H1 (cell line): Measurements from ENCODE around the gene KIF1C. TPM values are rescaled to one million over a fixed set of nuclear protein-coding genes. Genes with fewer than 3 reads are reported as not detected.
A peak's percentile ranks its signal among the peaks of the same experiment; 100 is the strongest.

ENCODE experiments used
- CTCF ChIA-PET: fragments of 300-600 bp; sonication (Branson Sonifier 250); formaldehyde crosslinking; loops from one replicate; lab custom pipeline; 2021; ENCODE audit not compliant: partially characterized antibody; lab: Charles Lee
- POLR2A ChIA-PET: fragments of 300-600 bp; sonication (Branson Sonifier 250); formaldehyde crosslinking; loops from one replicate; lab custom pipeline; 2021; ENCODE audit warnings: inconsistent platforms; ENCODE audit not compliant: partially characterized antibody; lab: Charles Lee
- DNase-seq, 2 experiments: peaks; one replicate each; pipeline versions ENCODE4 v3.0.0 to v3.0.0-alpha.2; 2010 to 2022; ENCODE audit warnings: low spot score in 2 of 2, low read depth in 1 of 2, mixed read lengths in 1 of 2
- FAIRE-seq: peaks from 2 replicates; lab custom pipeline; 2011; peaks lifted over from hg19 to GRCh38; lab: Jason Lieb, UNC
- H2AFZ ChIP-seq: 2 replicates; pipeline ENCODE4 v1.8.1; 2012; ENCODE audit warnings: low read length, inconsistent platforms
- H2AK5ac ChIP-seq: 2 replicates; pipeline ENCODE4 v1.6.1; 2013; ENCODE audit warnings: low read depth, low read length
- H2BK120ac ChIP-seq: replicated peaks from 2 replicates; pipeline ENCODE3; 2013; ENCODE audit warnings: low read depth, low read length, inconsistent platforms
- H2BK12ac ChIP-seq: 2 replicates; pipeline ENCODE4 v1.6.1; 2013; ENCODE audit warnings: low read depth, low read length
- H2BK15ac ChIP-seq: 2 replicates; pipeline ENCODE4 v1.6.1; 2013; ENCODE audit warnings: low read length
- H2BK20ac ChIP-seq: 2 replicates; pipeline ENCODE4 v1.6.1; 2013; ENCODE audit warnings: low read length
- H2BK5ac ChIP-seq: 2 replicates; pipeline ENCODE4 v1.6.1; 2013; ENCODE audit warnings: low read depth, low read length
- H3K14ac ChIP-seq: 2 replicates; pipeline ENCODE4 v1.6.1; 2013; ENCODE audit warnings: inconsistent platforms; ENCODE audit not compliant: insufficient read length
- H3K18ac ChIP-seq: 2 replicates; pipeline ENCODE4 v1.6.1; 2013; ENCODE audit warnings: low read length; ENCODE audit errors: extremely low read depth
- H3K23ac ChIP-seq: 2 replicates; pipeline ENCODE4 v1.6.1; 2013; ENCODE audit warnings: inconsistent platforms; ENCODE audit not compliant: insufficient read length
- H3K23me2 ChIP-seq: 2 replicates; pipeline ENCODE4 v1.6.1; 2013; ENCODE audit warnings: low read depth, low read length
- H3K27ac ChIP-seq: 2 replicates; pipeline ENCODE4 v1.6.1; 2011; ENCODE audit warnings: low read depth, low read length, inconsistent platforms
- H3K27me3 ChIP-seq, 4 experiments: replicated peaks in 1 of 4; 1 replicate in 1 of 4; 2 replicates in 3 of 4; pipeline versions ENCODE4 v1.6.1 to v1.8.1; 2011 to 2013; ENCODE audit warnings: low read length in 3 of 4, mild to moderate bottlenecking in 3 of 4, inconsistent platforms in 2 of 4, mixed read lengths in 2 of 4, moderate library complexity in 1 of 4; ENCODE audit not compliant: control insufficient read depth in 3 of 4, insufficient read depth in 3 of 4; ENCODE audit errors: extremely low read depth in 1 of 4
- H3K36me3 ChIP-seq, 4 experiments: 2 replicates each; pipeline versions ENCODE4 v1.6.1 to v1.8.1; 2011 to 2013; ENCODE audit warnings: mild to moderate bottlenecking in 4 of 4, low read length in 3 of 4, moderate library complexity in 2 of 4, control low read depth in 1 of 4, inconsistent platforms in 1 of 4; ENCODE audit not compliant: insufficient read depth in 4 of 4, control insufficient read depth in 2 of 4
- H3K4ac ChIP-seq: replicated peaks from 2 replicates; pipeline ENCODE3; 2013; ENCODE audit warnings: low read length, low read depth, mixed read lengths, inconsistent platforms; ENCODE audit not compliant: insufficient read length
- H3K4me1 ChIP-seq, 4 experiments: replicated peaks in 1 of 4; 1 replicate in 1 of 4; 2 replicates in 3 of 4; pipeline versions ENCODE4 v1.6.1 to v1.8.1; 2011 to 2013; ENCODE audit warnings: low read length in 3 of 4, inconsistent platforms in 2 of 4, mixed read lengths in 1 of 4; ENCODE audit not compliant: insufficient read depth in 4 of 4, control insufficient read depth in 3 of 4
- H3K4me2 ChIP-seq, 2 experiments: 2 replicates each; pipeline versions ENCODE4 v1.6.1 to v1.8.1; 2011 to 2013; ENCODE audit warnings: low read depth in 2 of 2, low read length in 2 of 2, control low read depth in 1 of 2, inconsistent platforms in 1 of 2, mild to moderate bottlenecking in 1 of 2; ENCODE audit not compliant: insufficient read depth in 1 of 2
- H3K4me3 ChIP-seq, 4 experiments: fragments of 200-600, 300-600 bp in 1 of 4; sonication (generic), shearing (Covaris generic), sonication (Bioruptor Twin) in 1 of 4; 2 replicates each; pipeline versions ENCODE4 v1.5.1 to v1.8.1; 2011 to 2016; ENCODE audit warnings: low read length in 4 of 4, low read depth in 3 of 4, control low read depth in 2 of 4, inconsistent platforms in 2 of 4, mild to moderate bottlenecking in 2 of 4, mixed read lengths in 1 of 4, moderate library complexity in 1 of 4; ENCODE audit not compliant: insufficient read depth in 2 of 4; ENCODE audit errors: extremely low read depth in 1 of 4
- H3K56ac ChIP-seq: replicated peaks from 2 replicates; pipeline ENCODE3; 2013; ENCODE audit warnings: low read depth, mild to moderate bottlenecking, mixed read lengths, low read length, inconsistent platforms; ENCODE audit not compliant: insufficient read length
- H3K79me1 ChIP-seq: 2 replicates; pipeline ENCODE4 v1.6.1; 2013; ENCODE audit warnings: low read depth, low read length, control low read depth
- H3K79me2 ChIP-seq, 2 experiments: 2 replicates each; pipeline versions ENCODE4 v1.6.1 to v1.8.1; 2012 to 2013; ENCODE audit warnings: low read length in 2 of 2, mild to moderate bottlenecking in 2 of 2, inconsistent platforms in 1 of 2; ENCODE audit not compliant: insufficient read depth in 2 of 2, control insufficient read depth in 1 of 2
- H3K9ac ChIP-seq, 4 experiments: replicated peaks in 1 of 4; 1 replicate in 1 of 4; 2 replicates in 3 of 4; pipeline versions ENCODE4 v1.6.1 to v1.8.1; 2011 to 2013; ENCODE audit warnings: low read depth in 3 of 4, low read length in 3 of 4, control low read depth in 2 of 4, mild to moderate bottlenecking in 2 of 4, moderate library complexity in 2 of 4, inconsistent platforms in 1 of 4; ENCODE audit errors: extremely low read depth in 1 of 4
- H3K9me3 ChIP-seq, 2 experiments: 2 replicates each; pipeline versions ENCODE4 v1.6.1 to v1.8.1; 2012 to 2013; ENCODE audit warnings: mild to moderate bottlenecking in 2 of 2, moderate library complexity in 2 of 2, control low read depth in 1 of 2, inconsistent platforms in 1 of 2, low read depth in 1 of 2, low read length in 1 of 2, mixed read lengths in 1 of 2; ENCODE audit not compliant: insufficient read depth in 2 of 2
- H4K20me1 ChIP-seq, 2 experiments: replicated peaks in 1 of 2; 2 replicates each; pipeline versions ENCODE3 to v1.8.1; 2011 to 2013; ENCODE audit warnings: inconsistent platforms in 2 of 2, low read length in 2 of 2, mild to moderate bottlenecking in 1 of 2; ENCODE audit not compliant: insufficient read depth in 2 of 2, control insufficient read depth in 1 of 2
- H4K5ac ChIP-seq: 2 replicates; pipeline ENCODE4 v1.6.1; 2013; ENCODE audit warnings: low read length, low read depth, mixed read lengths, inconsistent platforms; ENCODE audit not compliant: insufficient read length
- H4K8ac ChIP-seq: 2 replicates; pipeline ENCODE4 v1.8.0; 2013; ENCODE audit warnings: mild to moderate bottlenecking, moderate library complexity, low read length, inconsistent platforms; ENCODE audit not compliant: insufficient read depth; ENCODE audit errors: extremely low read depth
- H4K91ac ChIP-seq: replicated peaks from 2 replicates; pipeline ENCODE3; 2013; ENCODE audit warnings: low read length, mixed read lengths, inconsistent platforms; ENCODE audit not compliant: insufficient read length
- JUND ChIP-seq: IDR thresholded peaks from 2 replicates; pipeline ENCODE4 v1.6.1; 2011; ENCODE audit warnings: mild to moderate bottlenecking, improper control_type of control experiment, low read length
- KDM1A ChIP-seq: fragments of 200-600, 300-600 bp; sonication (generic); IDR thresholded peaks from 2 replicates; pipeline ENCODE4 v1.7.1; 2016; ENCODE audit warnings: mild to moderate bottlenecking, low read length, borderline replicate concordance
- WGBS, 2 experiments: shearing (Covaris generic) in 1 of 2; methylation state at CpG; one replicate each; pipeline versions ENCODE4 v1.1.6 to v1.1.7; 2013 to 2015; ENCODE audit warnings: low lambda C conversion rate in 2 of 2, mixed read lengths in 2 of 2, inconsistent platforms in 1 of 2, low coverage in 1 of 2, missing lambda C conversion rate in 1 of 2; ENCODE audit not compliant: insufficient replicate concordance in 2 of 2, insufficient coverage in 1 of 2, insufficient read length in 1 of 2; ENCODE audit errors: extremely low coverage in 1 of 2, missing lambda C conversion rate in 1 of 2; 5-methylcytosine and 5-hydroxymethylcytosine counted together
- polyA plus RNA-seq, 7 experiments: library from polyadenylated mRNA; depleted of rRNA in 3 of 7; stranded (reverse) in 5 of 7; unstranded in 2 of 7; fragments of >200 nt in 5 of 7; fragments of 200-250 nt in 2 of 7; gene quantifications; 1 replicate in 5 of 7; 2 replicates in 1 of 7; 4 replicates in 1 of 7; pipeline versions ENCODE4 v1.2.1 to v1.2.3, GENCODE V29; 2011 to 2013; ENCODE audit warnings: missing spikeins in 2 of 7, mixed read lengths in 2 of 7
- total RNA-seq: library from RNA; stranded (reverse); fragmentation: NEBNext Ultra II Directional; extraction: Animal tissue kit (Norgen Biotek cat#: 25700); gene quantifications from 2 replicates; pipeline ENCODE4 v1.2.1, GENCODE V29; 2021
- TF ChIP-seq, protein P1 (sequence below): IDR thresholded peaks from 2 replicates; pipeline ENCODE4 v1.6.1; 2011; ENCODE audit warnings: low read length, improper control_type of control experiment

Gene KIF1C
- total and polyA plus RNA-seq, 2 of the 8 experiments (the other 6 are each of a cell fraction or from before 2014, with no cell fraction given): 14.3 to 114 TPM

DNA sequence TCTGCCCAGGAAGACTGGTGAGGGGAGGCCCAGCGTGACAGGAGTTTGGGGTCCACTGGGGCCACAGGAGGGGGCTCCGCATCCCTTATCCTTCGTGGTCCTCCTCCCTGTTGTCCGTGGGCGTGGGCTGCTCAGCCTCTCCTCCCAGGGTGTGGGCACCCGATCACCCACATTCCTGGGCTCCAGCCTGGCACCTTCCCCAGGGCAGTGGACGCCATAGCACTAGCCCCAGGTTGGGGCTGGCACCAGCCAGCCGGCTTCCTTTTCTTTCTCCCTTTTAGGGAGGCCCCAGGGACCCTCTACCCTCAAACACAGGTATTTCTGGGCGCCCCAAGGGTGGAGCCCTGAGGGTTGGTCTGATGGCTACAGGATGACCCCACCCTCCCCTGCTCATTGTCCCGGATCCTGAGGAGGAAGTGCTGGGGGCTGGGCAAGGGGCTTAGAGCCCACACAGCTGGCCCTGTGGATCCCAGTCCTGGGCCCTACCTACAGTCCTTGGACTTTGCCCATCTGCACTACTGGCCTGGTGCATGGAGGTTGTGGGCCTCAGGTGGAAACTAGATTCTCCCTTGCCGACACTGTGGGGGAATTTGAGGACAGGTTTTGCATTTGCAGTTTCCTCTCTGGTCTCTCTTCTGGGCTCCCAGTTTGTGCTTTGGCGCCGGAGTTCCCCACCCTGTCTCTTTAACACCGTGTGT, 1.1 kb downstream of the KIF1C start:
- H3K9me3 ChIP-seq: no peaks in the 10 kb centered on the region
- TF ChIP-seq JUND (no peak), KDM1A (no peak)
- TF ChIP-seq, protein P1, sequence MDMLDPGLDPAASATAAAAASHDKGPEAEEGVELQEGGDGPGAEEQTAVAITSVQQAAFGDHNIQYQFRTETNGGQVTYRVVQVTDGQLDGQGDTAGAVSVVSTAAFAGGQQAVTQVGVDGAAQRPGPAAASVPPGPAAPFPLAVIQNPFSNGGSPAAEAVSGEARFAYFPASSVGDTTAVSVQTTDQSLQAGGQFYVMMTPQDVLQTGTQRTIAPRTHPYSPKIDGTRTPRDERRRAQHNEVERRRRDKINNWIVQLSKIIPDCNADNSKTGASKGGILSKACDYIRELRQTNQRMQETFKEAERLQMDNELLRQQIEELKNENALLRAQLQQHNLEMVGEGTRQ: no peak
- peak overlapping the region in 3 of 4 experiments; percentile 51 to 74 (median 62); a peak in 5 of 7 replicates for H3K9ac ChIP-seq
- H4K5ac ChIP-seq: no peak overlapping the region
- peak overlapping the region; percentile 97 to 100 for H3K4me2 ChIP-seq
- peak overlapping the region; percentile 88; the same call in 1 of the 2 replicates for H2BK15ac ChIP-seq
- peaks cover 11 to 29% (median 18%) of the 10 kb centered on the region in 4 experiments for H3K36me3 ChIP-seq
- 30% methylated on average over 13 of the region's 14 CpGs; no CpG with 5 or more reads in 1 of the 2 experiments for WGBS, 2 experiments
- H3K4me1 ChIP-seq: peaks cover 4 to 17% (median 8%) of the 10 kb centered on the region in 4 experiments
- no peak overlapping the region for H2BK20ac ChIP-seq
- peak overlapping the region; percentile 96 for H3K4ac ChIP-seq
- H3K14ac ChIP-seq: peak overlapping the region; percentile 50
- ChIA-PET POLR2A (interaction anchor here (0.5 to 4.7 kb wide), 12 partner anchors 11 to 104 kb away, joined by 3 to 36 read pairs (median 4); partner anchors contain the start of genes CAMTA2, PFN1, RNF167 and SLC25A11), CTCF (interaction anchor here (0.8 to 1.2 kb wide), 4 partner anchors 20 to 90 kb away, joined by 3 read pairs; partner anchors contain the start of genes RNF167 and SLC25A11)
- peak overlapping the region; percentile 75 for H4K91ac ChIP-seq
- peaks cover 11% of the 10 kb centered on the region for H3K23me2 ChIP-seq
- DNase-seq (peak in 1 of 2 experiments; percentile 51), FAIRE-seq (no peak)
- H2AFZ ChIP-seq: no peak overlapping the region
- H3K79me2 ChIP-seq: peaks cover 0 to 19% of the 10 kb centered on the region in 2 experiments; a peak in 2 of 4 replicates
- peak overlapping the region; percentile 78; the same call in 1 of the 2 replicates for H2BK5ac ChIP-seq
- peak overlapping the region; percentile 78; the same call in 1 of the 2 replicates for H3K18ac ChIP-seq
- H3K79me1 ChIP-seq: peaks cover 11% of the 10 kb centered on the region
- H3K56ac ChIP-seq: no peak overlapping the region
- no peak overlapping the region for H3K23ac ChIP-seq
- H4K8ac ChIP-seq: peak overlapping the region; percentile 22; the same call in 1 of the 2 replicates
- peak overlapping the region; percentile 65; the same call in 1 of the 2 replicates for H2AK5ac ChIP-seq
- H3K4me3 ChIP-seq: peak overlapping the region; percentile 75 to 80 (median 78)
- no peak overlapping the region for H2BK120ac ChIP-seq
- H3K27ac ChIP-seq: no peak overlapping the region
- H3K27me3 ChIP-seq: peaks cover 0 to 13% (median 1%) of the 10 kb centered on the region in 4 experiments; a peak in 4 of 7 replicates
- H4K20me1 ChIP-seq: peaks cover 2 to 12% of the 10 kb centered on the region in 2 experiments
- 0 out of 2 replicates have a peak overlapping the region, but pooled peaks have one; percentile 23 for H2BK12ac ChIP-seq
